T follicular helper cell (primary cell): ENCODE measurements around the gene LRP3.
"Not testable (repeated sequence)": the region's sequence is repeated elsewhere in the genome, so short reads cannot be mapped to it uniquely, and the experiment has no call there.

Experiments used
- DNase-seq: peaks from one replicate; pipeline ENCODE4 v3.0.0-alpha.2; 2020; ENCODE audit warnings: low read depth

Gene LRP3

GRCh38 chr19:33217881-33218280 is 23.8 kb downstream of the LRP3 start:
- no peak for DNase-seq

- no peak for DNase-seq
Measured at GRCh38 chr19:33219261-33219815, 25.2 kb downstream of the LRP3 start.

- DNase-seq: no peak
Measured at GRCh38 chr19:33220115-33220514, 26.0 kb downstream of the LRP3 start.

- DNase-seq: no peak
Measured at GRCh38 chr19:33220735-33221134, 26.6 kb downstream of the LRP3 start.

GRCh38 chr19:33221638-33222037 is 27.5 kb downstream of the LRP3 start:
- DNase-seq: no peak

GRCh38 chr19:33222255-33222654 is 28.1 kb downstream of the LRP3 start:
- DNase-seq: not testable (repeated sequence)

- DNase-seq: no peak
Measured at GRCh38 chr19:33224694-33225457, 30.7 kb downstream of the LRP3 start.

GRCh38 chr19:33225458-33225926 is 31.4 kb downstream of the LRP3 start, which contains the start of gene SLC7A10:
Gene SLC7A10 (minus strand): TSS chr19:33225850. CDS start chr19:33225703, 147 bp downstream.
- DNase-seq: no peak

- no peak for DNase-seq
Measured at GRCh38 chr19:33226550-33227241, 32.6 kb downstream of the LRP3 start.

GRCh38 chr19:33227242-33227650 is 33.1 kb downstream of the LRP3 start:
- DNase-seq: no peak

GRCh38 chr19:33227870-33228599 is 33.9 kb downstream of the LRP3 start:
- DNase-seq: no peak

- DNase-seq: no peak
Measured at GRCh38 chr19:33229962-33230361, 35.8 kb downstream of the LRP3 start.

- DNase-seq: no peak
Measured at GRCh38 chr19:33231511-33231910, 37.4 kb downstream of the LRP3 start.

GRCh38 chr19:33232656-33233055 is 38.5 kb downstream of the LRP3 start:
- DNase-seq: no peak

- no peak for DNase-seq
Measured at GRCh38 chr19:33233056-33233873, 39.1 kb downstream of the LRP3 start.

GRCh38 chr19:33234092-33234491 is 40.0 kb downstream of the LRP3 start:
- DNase-seq: no peak

GRCh38 chr19:33234736-33235135 is 40.6 kb downstream of the LRP3 start:
- DNase-seq: no peak

GRCh38 chr19:33235269-33235995 is 41.3 kb downstream of the LRP3 start:
- DNase-seq: peak; percentile 64

- no peak for DNase-seq
Measured at GRCh38 chr19:33235996-33236350, 41.8 kb downstream of the LRP3 start.

- DNase-seq: no peak
Measured at GRCh38 chr19:33236696-33237390, 42.7 kb downstream of the LRP3 start.
